Stimulated activated CD8-positive, alpha-beta memory T cell treated with anti-CD3 and anti-CD28 coated beads, Interleukin-4, amount 100 ng/mL, for 1 hour (primary cell): ENCODE data around the gene SENP6.

ENCODE experiments used
- DNase-seq, 2 donors: peaks; one replicate each; pipeline ENCODE4 v3.0.0-alpha.2; 2020; ENCODE audit warnings: low read depth in 2 of 2, low spot score in 1 of 2

Gene SENP6

DNA sequence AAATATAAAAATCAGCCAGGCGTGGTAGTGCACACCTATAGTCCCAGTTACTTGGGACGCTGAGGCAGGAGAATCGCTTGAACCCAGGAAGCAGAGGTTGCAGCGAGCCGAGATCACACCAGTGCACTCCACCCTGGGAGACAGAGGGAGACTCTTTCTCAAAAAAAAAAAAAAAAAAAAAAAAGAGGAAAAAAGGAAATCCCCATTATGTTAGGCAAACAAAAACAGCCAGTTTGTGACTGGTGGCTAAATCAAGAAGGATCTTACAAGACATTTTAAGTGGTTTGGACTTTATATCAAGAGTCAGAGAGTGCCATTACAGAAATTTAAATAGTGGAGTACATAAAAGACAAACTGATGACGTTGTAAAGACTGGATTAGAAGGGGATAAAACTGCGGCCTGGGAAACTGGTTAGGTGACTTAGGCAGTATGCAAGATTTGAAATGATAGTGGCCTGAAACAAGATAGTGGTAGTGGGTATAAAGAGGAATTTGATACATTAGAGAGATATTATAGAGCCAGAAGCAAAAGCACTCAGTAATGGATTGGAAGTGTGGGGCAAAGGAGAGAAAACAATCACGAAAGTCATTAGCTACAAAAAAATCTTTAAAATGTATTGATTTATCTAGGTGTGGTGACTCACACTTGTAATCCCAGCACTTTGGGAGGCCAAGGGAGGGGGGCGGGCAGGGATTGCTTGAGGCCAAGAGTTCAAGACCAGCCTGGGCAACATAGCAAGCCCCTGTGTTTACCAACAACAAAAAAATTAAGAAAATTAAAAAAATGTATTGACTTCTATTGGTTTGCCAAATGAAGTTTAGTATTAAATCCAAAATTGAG lies 145.7 kb downstream of the SENP6 start:
- no peak for DNase-seq

DNA sequence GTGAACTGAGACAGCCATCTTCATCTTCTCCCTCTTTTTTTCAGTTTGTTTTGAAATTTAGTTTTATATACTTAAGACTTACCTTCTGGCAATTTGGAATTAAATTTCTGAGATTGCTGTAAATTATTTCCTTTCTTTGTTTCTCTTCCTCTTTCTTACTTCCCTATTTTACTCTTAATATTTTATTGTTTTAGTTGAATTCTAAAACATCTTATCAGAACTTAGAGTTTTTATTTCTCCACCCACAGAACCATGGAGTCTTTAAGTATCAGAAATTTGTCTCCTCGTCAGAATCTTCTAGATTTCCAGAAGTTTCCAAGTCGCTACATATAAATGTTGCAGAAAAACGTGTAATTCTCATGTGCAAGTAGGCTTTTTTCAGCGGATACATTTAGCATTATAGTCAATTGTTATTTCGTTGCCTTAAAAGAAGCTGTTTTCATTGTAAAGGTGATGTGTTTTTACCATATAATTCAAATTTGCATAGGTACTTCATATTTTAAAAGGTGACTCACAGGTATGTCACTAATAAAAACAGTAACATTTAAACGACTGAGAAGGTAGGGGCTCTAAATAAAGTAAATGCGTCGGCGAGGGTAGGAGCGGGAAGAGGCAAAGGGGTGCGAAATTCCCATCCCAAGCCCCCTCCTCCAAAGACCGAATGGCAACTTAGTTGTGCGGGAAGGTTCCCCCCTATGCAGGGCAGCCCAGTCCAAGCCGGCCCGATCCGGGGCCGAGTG lies 146.5 kb downstream of the SENP6 start:
- DNase-seq = no peak

DNA sequence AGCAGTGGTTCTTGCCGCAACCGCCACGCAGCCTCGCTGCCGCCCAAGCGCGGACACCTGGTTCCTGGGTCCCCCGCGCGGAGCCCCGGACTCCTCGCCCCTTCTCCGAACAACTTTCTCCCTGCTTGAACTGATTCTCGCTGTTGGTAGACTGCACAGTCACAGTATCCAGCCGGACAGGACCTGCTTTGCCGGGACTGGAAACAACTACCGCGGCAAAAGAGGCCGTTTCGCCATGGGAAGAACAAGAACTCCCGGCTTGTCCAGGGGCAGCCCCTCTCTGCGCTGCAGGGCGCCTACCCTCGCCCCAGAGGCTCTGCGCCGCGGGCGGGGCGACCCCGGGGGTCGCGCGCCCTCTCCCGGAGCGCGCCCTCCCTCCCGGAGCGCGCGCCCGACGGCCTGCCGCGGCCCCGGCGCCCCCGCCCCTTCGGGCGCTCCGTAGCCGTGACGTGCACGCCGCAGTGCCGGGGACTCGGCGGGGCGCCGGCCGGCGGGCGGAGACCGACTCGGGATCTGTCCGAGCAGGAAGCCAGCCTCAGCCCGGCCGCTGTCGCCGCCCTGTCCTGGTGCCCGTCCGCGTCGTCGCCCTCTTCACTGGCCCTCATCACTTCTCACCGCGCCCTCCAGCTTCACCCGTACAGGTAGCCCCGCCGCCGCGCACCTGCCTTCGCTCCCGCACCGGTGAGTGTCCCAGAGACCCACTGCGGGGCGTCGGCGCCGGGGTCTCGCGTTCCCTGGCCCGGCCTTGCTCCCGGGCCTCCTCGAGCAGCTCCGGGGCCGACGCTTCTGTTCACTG lies 147.3 kb downstream of the SENP6 start, which contains the start of gene MYO6:
Gene MYO6 (plus strand): TSS at position 497 of the 796 bp plus-strand sequence. CDS start 68,309 bp downstream, outside the sequence.
- DNase-seq = peak in 1 of 2 donors; percentile 3

DNA sequence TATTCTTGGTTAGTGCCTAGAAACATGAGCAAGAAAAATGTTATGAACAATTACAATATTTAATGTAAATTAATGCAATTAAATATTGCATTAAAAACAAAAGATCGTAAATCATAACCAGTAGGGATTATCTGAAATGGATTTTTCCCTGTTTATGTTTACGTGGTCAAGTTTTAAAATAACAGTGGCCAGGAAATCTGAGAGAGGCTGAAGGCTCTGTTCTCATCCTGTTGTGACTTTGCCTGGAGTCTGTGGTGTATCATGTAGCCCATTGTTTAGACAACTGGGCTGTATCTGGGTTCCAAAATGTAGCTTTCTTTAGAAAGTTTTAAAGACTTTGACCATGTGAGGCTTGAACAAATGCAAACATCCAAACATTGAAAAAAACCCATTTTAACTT lies 149.8 kb downstream of the SENP6 start:
- DNase-seq = no peak

DNA sequence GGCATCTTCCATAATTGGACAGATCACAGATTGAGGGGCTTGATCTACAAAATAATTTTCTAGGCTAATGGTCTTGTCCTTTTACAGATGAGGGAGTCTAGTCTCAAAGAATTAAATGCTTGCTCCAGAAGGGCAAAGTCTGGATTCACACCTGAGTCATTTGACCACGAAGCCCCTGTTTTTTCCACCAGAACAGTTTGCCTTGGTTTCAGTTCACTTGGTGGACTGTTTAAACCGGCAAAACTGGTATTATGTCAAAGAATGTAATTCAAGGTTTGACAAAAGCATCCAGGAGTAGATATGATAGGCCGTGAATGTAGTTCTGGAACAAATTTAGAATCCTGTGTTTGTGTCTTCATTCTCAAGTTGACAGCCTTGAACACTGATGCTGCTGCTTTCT lies 150.7 kb downstream of the SENP6 start:
- DNase-seq = no peak

DNA sequence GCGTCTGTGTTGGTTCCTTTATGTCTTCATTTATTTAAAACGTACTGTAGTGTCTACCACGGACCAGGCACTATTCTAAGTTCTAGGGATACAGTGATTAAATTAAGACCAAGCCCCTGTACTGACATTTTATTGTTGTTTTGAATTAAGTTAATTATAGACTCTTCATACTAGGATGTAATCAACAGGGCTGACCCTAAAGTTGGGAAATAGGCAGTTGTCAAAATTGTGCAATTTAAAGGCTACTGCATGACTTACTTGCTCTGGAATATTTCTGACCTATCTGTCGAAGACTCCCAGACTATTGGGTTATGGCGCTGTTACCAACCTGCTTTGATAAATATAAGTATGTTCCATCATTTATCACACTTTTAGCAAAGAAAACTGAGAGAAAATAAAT lies 154.0 kb downstream of the SENP6 start:
- DNase-seq = no peak

DNA sequence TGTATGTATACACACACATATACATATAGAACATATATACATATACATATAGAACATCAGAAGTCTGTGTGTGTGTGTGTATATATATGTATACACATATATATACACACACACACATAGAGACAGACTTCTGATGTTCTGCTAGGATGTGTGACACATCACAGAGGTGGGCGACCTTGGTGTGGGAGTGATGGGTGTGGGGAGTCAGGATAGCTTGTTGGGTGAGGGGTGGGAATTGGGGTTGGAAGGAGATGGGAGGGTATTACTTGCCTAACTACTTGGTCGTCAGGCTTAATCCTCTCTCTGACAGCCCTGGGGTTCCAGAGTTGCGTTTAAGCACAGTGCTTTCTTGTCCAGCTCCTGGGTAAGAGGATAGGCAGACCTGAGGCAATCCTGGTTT lies 155.6 kb downstream of the SENP6 start:
- DNase-seq = no peak

DNA sequence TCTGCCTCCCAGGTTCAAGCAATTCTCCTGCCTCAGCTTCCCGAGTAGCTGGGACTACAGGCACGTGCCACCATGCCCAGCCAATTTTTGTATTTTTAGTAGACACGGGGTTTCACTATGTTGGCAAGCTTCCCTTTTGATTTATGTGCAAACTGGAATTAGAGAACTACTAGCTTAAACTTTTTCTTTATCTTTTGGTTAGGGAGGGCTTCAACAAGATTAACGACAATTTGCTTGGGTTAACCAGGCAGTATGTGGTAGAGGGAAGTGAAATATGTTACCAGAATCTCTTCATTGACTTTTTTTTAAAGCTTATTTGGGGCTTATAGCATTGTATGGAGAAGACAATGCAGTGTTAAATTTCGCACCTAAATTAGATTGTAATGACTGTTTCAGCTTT lies 156.4 kb downstream of the SENP6 start:
- DNase-seq = no peak

DNA sequence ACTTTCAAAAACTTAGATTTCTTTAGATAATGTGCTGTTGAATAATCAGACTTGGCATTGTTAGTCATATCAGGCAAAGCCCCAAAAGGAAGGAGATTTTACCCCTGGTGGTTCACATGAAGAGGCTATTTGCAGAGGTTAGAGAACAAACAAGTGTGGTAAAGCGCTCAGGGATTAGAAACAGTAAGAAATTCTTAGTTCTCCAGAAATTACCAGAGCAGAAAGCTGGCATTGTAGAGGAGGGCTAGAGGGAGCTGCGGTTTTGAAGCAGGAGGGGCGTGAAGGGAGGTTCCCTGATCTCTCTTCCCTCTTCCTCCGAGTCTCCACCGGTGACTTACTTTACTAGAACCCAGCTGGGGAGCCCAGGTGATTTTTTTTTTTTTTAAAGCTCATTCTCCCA lies 157.5 kb downstream of the SENP6 start:
- no peak for DNase-seq

DNA sequence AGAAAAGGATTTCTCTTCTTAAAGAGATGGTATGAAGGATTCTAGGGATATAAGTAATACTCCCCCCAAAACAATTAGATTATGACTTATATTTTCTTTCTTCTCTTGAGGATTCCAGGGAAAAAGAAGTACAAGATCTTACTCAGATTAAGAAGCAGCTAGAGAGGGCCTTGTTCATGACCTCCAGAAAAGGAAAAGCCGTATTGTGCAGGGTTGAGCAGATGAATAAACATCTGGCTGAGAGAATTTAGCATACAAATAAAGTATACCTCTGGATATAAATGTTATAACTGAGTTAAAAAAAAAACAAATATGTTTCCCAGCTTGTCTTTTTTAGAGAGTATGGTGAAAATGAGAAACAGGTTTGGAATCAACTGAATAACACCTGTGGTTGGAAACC lies 158.6 kb downstream of the SENP6 start:
- no peak for DNase-seq

DNA sequence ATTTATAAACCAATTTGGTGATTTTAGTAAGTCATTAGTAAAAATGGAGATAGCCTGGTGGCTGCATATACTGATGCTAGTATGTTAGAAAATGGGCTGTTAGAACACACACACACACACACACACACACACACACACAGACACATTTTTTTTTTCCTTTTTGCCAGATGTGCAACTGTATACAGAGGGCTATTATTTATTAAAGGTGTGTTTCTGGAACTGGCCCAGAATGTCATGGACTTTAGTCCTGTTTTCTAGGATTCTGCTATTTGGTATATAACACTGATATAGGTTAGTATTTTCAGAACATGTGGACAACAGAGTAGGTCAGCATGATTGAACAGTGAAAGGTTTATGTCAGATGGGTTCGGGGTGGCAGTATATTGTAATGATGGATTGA lies 159.8 kb downstream of the SENP6 start:
- DNase-seq = no peak

DNA sequence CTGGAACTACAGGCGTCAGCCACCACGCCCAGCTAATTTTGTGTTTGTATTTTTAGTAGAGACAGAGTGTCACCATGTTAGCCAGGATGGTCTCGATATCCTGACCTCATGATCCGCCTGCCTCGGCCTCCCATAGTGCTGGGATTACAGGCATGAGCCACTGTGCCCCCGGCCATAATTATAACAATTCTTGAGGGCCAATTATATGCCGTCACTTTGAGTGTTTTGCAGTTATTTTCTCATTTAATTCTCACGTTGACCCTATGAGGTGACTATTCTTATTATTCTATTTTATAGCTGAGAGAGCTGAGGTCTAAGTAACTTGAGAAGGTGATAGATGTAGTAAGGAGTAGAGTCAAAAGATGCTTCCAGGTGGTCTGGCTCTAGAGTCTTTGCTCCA lies 160.4 kb downstream of the SENP6 start:
- no peak for DNase-seq

DNA sequence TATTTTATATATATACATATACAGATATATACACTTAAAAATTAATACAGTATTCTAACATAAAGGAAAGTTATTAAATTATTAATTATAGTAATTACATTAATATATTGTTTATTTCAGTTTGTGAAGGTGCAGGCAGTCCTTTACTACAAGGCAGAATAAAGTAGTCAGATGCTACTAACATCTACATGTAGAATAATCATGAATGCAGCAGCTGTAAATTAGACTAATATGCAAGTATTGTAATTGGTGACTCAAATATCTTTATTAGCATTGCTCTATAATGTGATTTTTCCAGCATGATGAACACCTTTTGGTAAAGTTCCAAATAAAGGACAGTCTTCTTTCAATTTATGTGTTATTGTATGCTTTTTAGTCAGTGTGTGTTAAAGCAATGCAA lies 164.7 kb downstream of the SENP6 start:
- no peak for DNase-seq
